Natural killer cell treated with Interleukin-12 subunit alpha and Interleukin-12 subunit beta and Interleukin-15 and Interleukin-18, amount 100 ng/mL, for 72 hours (primary cell): ENCODE data around the gene CDK5RAP2. TPM values are rescaled to one million over a fixed set of nuclear protein-coding genes. Genes with fewer than 3 reads are reported as not detected.
A peak's percentile ranks its signal among the peaks of the same experiment; 100 is the strongest.
"Not testable (repeated sequence)": the region's sequence is repeated elsewhere in the genome, so short reads cannot be mapped to it uniquely, and the experiment has no call there.

Experiments used
- ATAC-seq, 2 donors: fragments of 150-1000 bp; cut with Tn5 transposase in 1 of 2; sonication (Bioruptor Pico), chemical (Tn5 transposase) in 1 of 2; 2 replicates each; pipeline ENCODE4 v1.10.0; 2021
- DNase-seq: peaks from one replicate; pipeline ENCODE4 v3.0.0; 2022; ENCODE audit warnings: low spot score
- H3K27ac Mint-ChIP-seq, 2 donors: 1 replicate in 1 of 2; 2 replicates in 1 of 2; pipeline ENCODE4 v1.8.0; 2022; ENCODE audit warnings: mixed read lengths in 2 of 2, mild to moderate bottlenecking in 1 of 2, moderate library complexity in 1 of 2
- H3K27me3 Mint-ChIP-seq, 2 donors: 1 replicate in 1 of 2; 2 replicates in 1 of 2; pipeline ENCODE4 v1.8.0; 2022; ENCODE audit warnings: mixed read lengths in 2 of 2
- H3K36me3 Mint-ChIP-seq: one replicate; pipeline ENCODE4 v1.8.0; 2022; ENCODE audit warnings: mixed read lengths
- H3K4me1 Mint-ChIP-seq, 2 donors: 1 replicate in 1 of 2; 2 replicates in 1 of 2; pipeline ENCODE4 v1.8.0; 2022; ENCODE audit warnings: low read depth in 2 of 2, mixed read lengths in 2 of 2, mild to moderate bottlenecking in 1 of 2
- H3K4me3 Mint-ChIP-seq: one replicate; pipeline ENCODE4 v1.8.0; 2022; ENCODE audit warnings: mixed read lengths
- H3K9me3 Mint-ChIP-seq: 2 replicates; pipeline ENCODE4 v1.8.0; 2022; ENCODE audit warnings: mixed read lengths
- total RNA-seq, 2 donors: library from RNA; stranded (reverse); gene quantifications; one replicate each; pipeline ENCODE4 v1.2.3, GENCODE V29; 2022

Gene CDK5RAP2
- total RNA-seq, 2 donors from 2014 or later, result 73.4 to 124 TPM

DNA sequence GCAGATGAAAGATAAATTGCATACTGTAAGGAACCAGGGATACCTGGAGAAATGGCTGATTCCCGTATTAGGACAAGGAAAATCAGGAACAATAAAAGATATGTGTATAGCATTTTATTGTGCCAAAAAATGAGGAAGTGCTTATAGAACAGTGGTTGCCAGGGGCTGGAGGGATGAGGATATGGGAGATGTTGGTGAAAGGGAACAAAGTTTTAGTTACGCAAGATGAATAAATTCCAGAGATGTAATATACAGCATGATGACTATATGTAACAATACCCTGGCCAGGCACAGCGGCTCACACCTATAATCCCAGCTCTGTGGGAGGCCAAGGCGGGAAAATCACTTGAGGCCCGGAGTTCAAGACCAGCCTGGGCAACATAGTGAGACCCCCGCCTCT, 101.8 kb downstream of the CDK5RAP2 start:
- no peaks in the 10 kb centered on the region for H3K9me3 Mint-ChIP-seq
- no peak overlapping the region for H3K4me3 Mint-ChIP-seq
- DNase-seq, result no peak
- no peaks in the 10 kb centered on the region for H3K27me3 Mint-ChIP-seq
- no peak overlapping the region for H3K27ac Mint-ChIP-seq
- ATAC-seq, result no peak
- peaks cover 0 to 4% of the 10 kb centered on the region in 2 donors for H3K4me1 Mint-ChIP-seq
- H3K36me3 Mint-ChIP-seq, result peaks cover 18% of the 10 kb centered on the region

GRCh38 chr9:120477534-120478001, 102.4 kb downstream of the CDK5RAP2 start:
- peaks cover 16% of the 10 kb centered on the region for H3K36me3 Mint-ChIP-seq
- no peaks in the 10 kb centered on the region for H3K27me3 Mint-ChIP-seq
- peak; percentile 60 to 75 for ATAC-seq
- no peak overlapping the region for H3K27ac Mint-ChIP-seq
- no peaks in the 10 kb centered on the region for H3K9me3 Mint-ChIP-seq
- no peak for DNase-seq
- no peak overlapping the region for H3K4me3 Mint-ChIP-seq
- H3K4me1 Mint-ChIP-seq, result peaks cover 0 to 2% of the 10 kb centered on the region in 2 donors

DNA sequence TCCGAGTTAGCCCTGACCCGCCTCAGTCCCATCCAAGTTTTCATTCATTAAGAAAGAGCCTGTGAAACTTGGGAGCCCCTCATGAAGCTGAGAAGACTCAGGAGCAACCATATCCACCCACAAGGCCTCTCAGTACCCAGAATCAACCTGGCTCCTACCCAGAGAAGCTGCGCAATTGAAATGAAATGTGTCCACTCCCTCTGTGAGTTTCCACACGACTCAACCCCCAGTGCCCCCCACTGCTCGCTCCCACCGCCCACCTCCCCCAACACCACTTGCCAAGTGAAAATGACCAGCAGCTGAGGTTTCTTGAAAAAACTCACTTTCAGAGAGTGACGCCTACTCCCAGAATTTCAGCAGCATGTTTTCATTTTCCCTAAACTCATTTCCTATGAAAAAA, 104.6 kb downstream of the CDK5RAP2 start:
- Mint-ChIP-seq H3K4me1 (peaks cover 0 to 2% of the 10 kb centered on the region in 2 donors), H3K4me3 (no peak overlapping the region), H3K9me3 (no peaks in the 10 kb centered on the region), H3K36me3 (peaks cover 16% of the 10 kb centered on the region), H3K27ac (no peak overlapping the region), H3K27me3 (no peaks in the 10 kb centered on the region)
- DNase-seq (no peak), ATAC-seq (no peak)

GRCh38 chr9:120474591-120475243, 105.2 kb downstream of the CDK5RAP2 start:
- Mint-ChIP-seq H3K27me3 (no peaks in the 10 kb centered on the region), H3K4me3 (no peak overlapping the region), H3K4me1 (peaks cover 0 to 2% of the 10 kb centered on the region in 2 donors), H3K9me3 (no peaks in the 10 kb centered on the region), H3K27ac (peak overlapping the region; percentile 61 to 78), H3K36me3 (peaks cover 18% of the 10 kb centered on the region)
- ATAC-seq (no peak), DNase-seq (no peak)

GRCh38 chr9:120473608-120474007, 106.4 kb downstream of the CDK5RAP2 start:
- Mint-ChIP-seq H3K27ac (peak overlapping the region; percentile 61), H3K4me1 (peaks cover 0 to 2% of the 10 kb centered on the region in 2 donors), H3K4me3 (no peak overlapping the region), H3K27me3 (no peaks in the 10 kb centered on the region), H3K9me3 (no peaks in the 10 kb centered on the region), H3K36me3 (peaks cover 19% of the 10 kb centered on the region)
- ATAC-seq (no peak), DNase-seq (no peak)

GRCh38 chr9:120465685-120466407, 114.1 kb downstream of the CDK5RAP2 start:
- DNase-seq (no peak), ATAC-seq (no peak)
- H3K4me3 Mint-ChIP-seq, result no peak overlapping the region
- H3K27me3 Mint-ChIP-seq, result no peaks in the 10 kb centered on the region
- peaks cover 11 to 15% of the 10 kb centered on the region in 2 donors for H3K4me1 Mint-ChIP-seq
- no peak overlapping the region for H3K27ac Mint-ChIP-seq
- no peaks in the 10 kb centered on the region for H3K9me3 Mint-ChIP-seq
- H3K36me3 Mint-ChIP-seq, result peaks cover 23% of the 10 kb centered on the region

- H3K4me3 Mint-ChIP-seq, result no peak overlapping the region
- H3K27ac Mint-ChIP-seq, result no peak overlapping the region
- H3K9me3 Mint-ChIP-seq, result no peaks in the 10 kb centered on the region
- no peak for DNase-seq
- peaks cover 11 to 15% of the 10 kb centered on the region in 2 donors for H3K4me1 Mint-ChIP-seq
- no peaks in the 10 kb centered on the region for H3K27me3 Mint-ChIP-seq
- no peak for ATAC-seq
- H3K36me3 Mint-ChIP-seq, result peaks cover 23% of the 10 kb centered on the region
These were observed 115.0 kb downstream of the CDK5RAP2 start for GRCh38 chr9:120464887-120465421.

GRCh38 chr9:120464176-120464886, 115.6 kb downstream of the CDK5RAP2 start:
- no peak for ATAC-seq
- Mint-ChIP-seq H3K4me1 (peaks cover 11 to 15% of the 10 kb centered on the region in 2 donors), H3K9me3 (no peaks in the 10 kb centered on the region), H3K27me3 (no peaks in the 10 kb centered on the region), H3K4me3 (no peak overlapping the region), H3K36me3 (peaks cover 17% of the 10 kb centered on the region), H3K27ac (no peak overlapping the region)
- DNase-seq, result no peak

- Mint-ChIP-seq H3K9me3 (no peaks in the 10 kb centered on the region), H3K36me3 (peaks cover 15% of the 10 kb centered on the region), H3K4me1 (peaks cover 11 to 15% of the 10 kb centered on the region in 2 donors), H3K27me3 (no peaks in the 10 kb centered on the region), H3K4me3 (no peak overlapping the region), H3K27ac (no peak overlapping the region)
- ATAC-seq, result no peak
- no peak for DNase-seq
These were observed 116.2 kb downstream of the CDK5RAP2 start for GRCh38 chr9:120463765-120464164.

DNA sequence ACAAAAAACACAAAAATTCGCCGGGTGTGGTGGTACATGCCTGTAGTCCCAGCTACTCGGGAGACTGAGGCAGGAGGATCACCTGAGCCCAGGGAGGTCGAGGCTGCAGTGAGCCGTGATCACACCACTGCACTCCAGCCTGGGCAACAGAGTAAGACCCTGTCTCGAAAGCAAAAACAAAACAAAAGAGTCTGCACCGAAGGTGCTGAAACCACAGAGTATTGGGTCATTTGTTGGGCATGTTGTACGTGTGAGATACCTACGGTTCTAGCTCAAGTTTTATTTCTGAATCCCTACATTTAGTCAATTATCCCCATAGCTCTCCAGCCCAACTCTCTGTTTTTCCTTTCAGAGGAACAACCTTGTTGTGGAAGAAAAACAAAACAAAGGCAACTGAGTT, 118.3 kb downstream of the CDK5RAP2 start:
- not testable (repeated sequence) for H3K4me3 Mint-ChIP-seq, DNase-seq, H3K9me3 Mint-ChIP-seq, H3K27me3 Mint-ChIP-seq
- peak; percentile 62 to 82 for ATAC-seq
- Mint-ChIP-seq H3K4me1 (peaks cover 11 to 15% of the 10 kb centered on the region in 2 donors), H3K27ac (peak overlapping the region in 1 of 2 donors; percentile 58), H3K36me3 (peaks cover 12% of the 10 kb centered on the region)

GRCh38 chr9:120456218-120456617, 123.7 kb downstream of the CDK5RAP2 start:
- Mint-ChIP-seq H3K9me3 (no peaks in the 10 kb centered on the region), H3K4me3 (no peak overlapping the region), H3K4me1 (no peaks in the 10 kb centered on the region), H3K27me3 (no peaks in the 10 kb centered on the region), H3K27ac (no peak overlapping the region), H3K36me3 (peaks cover 14% of the 10 kb centered on the region)
- ATAC-seq (no peak), DNase-seq (no peak)

DNA sequence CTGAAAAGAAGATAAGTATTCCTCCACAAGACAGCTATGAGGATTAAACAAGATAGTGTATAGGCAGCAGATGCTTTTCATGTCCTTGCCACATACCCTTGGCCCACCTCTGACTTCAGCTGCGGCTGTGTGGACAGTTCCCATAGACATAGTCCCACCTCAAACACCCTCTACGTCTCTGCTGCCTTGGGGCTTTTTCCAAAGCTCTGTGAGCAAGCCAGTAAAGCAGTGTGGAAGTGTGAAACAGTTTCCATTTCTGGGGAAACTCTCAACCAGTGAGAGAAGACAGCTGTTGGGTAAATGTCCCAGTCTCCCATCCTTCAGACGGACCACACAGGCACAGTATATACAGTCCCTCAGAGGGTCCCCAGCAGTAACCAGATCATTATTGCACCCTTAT, 125.5 kb downstream of the CDK5RAP2 start:
- ATAC-seq (peak in 1 of 2 donors; percentile 36), DNase-seq (no peak)
- Mint-ChIP-seq H3K27me3 (no peaks in the 10 kb centered on the region), H3K9me3 (no peaks in the 10 kb centered on the region), H3K4me3 (no peak overlapping the region), H3K36me3 (peaks cover 20% of the 10 kb centered on the region), H3K4me1 (no peaks in the 10 kb centered on the region), H3K27ac (no peak overlapping the region)

DNA sequence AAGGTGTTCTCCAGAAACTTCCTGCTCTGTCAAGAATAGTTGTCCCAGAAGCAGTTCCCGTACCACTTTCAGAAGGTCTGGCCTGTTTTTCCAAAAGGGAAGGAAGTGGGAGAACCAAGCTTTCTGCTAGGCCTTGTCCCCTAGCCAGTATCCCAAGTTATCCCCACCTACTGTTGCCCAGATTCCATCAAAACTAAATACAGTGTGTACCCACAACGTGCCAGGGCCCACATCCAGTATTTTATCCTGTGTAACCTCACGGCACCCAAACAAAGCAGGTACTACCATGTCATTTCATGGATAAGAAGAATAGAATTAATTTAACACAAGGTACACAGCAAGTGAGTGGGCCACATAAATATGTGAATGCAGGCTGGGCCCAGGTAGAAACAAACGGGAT, 126.2 kb downstream of the CDK5RAP2 start:
- H3K4me3 Mint-ChIP-seq, result no peak overlapping the region
- no peak for ATAC-seq

More for the DNA sequence above, 126.2 kb downstream of the CDK5RAP2 start:
- Mint-ChIP-seq H3K36me3 (peaks cover 26% of the 10 kb centered on the region), H3K27ac (no peak overlapping the region), H3K4me1 (peaks cover 0 to 5% of the 10 kb centered on the region in 2 donors), H3K9me3 (no peaks in the 10 kb centered on the region), H3K27me3 (no peaks in the 10 kb centered on the region)
- no peak for DNase-seq
